Body of pancreas (tissue), 4 donors: ENCODE data around the gene LRRK1. TPM values are rescaled to one million over a fixed set of nuclear protein-coding genes. Genes with fewer than 3 reads are reported as not detected.

Source experiments
- ATAC-seq: fragments of 150-250 bp; one replicate; pipeline ENCODE4 v1.9.1; 2016
- DNase-seq, 4 donors: peaks; one replicate each; pipeline ENCODE4 v3.0.0-alpha.2; 2019
- H3K27ac ChIP-seq, 4 donors: fragments of 200-600 bp; sonication (generic); 1 replicate in 3 of 4; 2 replicates in 1 of 4; pipeline versions ENCODE4 v1.5.1 to v1.6.1; 2016 to 2019; ENCODE audit warnings: mild to moderate bottlenecking in 1 of 4, mixed read lengths in 1 of 4, moderate library complexity in 1 of 4
- H3K27me3 ChIP-seq, 2 donors: fragments of 200-600 bp; sonication (generic); one replicate each; pipeline ENCODE4 v1.6.0; 2016; ENCODE audit warnings: mild to moderate bottlenecking in 1 of 2
- H3K36me3 ChIP-seq, 2 donors: fragments of 200-600 bp; sonication (generic); replicated peaks in 1 of 2; 2 replicates each; pipeline ENCODE4 v1.5.1; 2016; ENCODE audit warnings: low read depth in 2 of 2; ENCODE audit not compliant: insufficient read depth in 1 of 2
- H3K4me1 ChIP-seq: fragments of 200-600 bp; sonication (generic); one replicate; pipeline ENCODE4 v1.6.0; 2016
- H3K4me3 ChIP-seq, 2 donors: fragments of 200-600 bp; sonication (generic); 1 replicate in 1 of 2; 2 replicates in 1 of 2; pipeline ENCODE4 v1.5.1; 2016 to 2019
- H3K9me3 ChIP-seq, 3 donors: fragments of 200-600 bp; sonication (generic); 1 replicate in 2 of 3; 2 replicates in 1 of 3; pipeline ENCODE4 v1.5.1; 2016
- POLR2A ChIP-seq, 3 donors: fragments of 450-650 bp; IDR thresholded peaks; one replicate each; pipeline ENCODE4 v1.6.1; 2016; ENCODE audit warnings: antibody characterized with exemption in 3 of 3, mild to moderate bottlenecking in 2 of 3
- WGBS, 2 donors: methylation state at CpG; one replicate each; pipeline ENCODE4 v1.1.5; 2017; 5-methylcytosine and 5-hydroxymethylcytosine counted together
- intact Hi-C: fragments of 100-400 bp; cut with DNase I; formaldehyde crosslinking; loops from one replicate; pipeline ENCODE4 v1.15.1; 2023
- total RNA-seq, 2 donors: library from RNA; depleted of rRNA; stranded (reverse); fragments of >200 nt; gene quantifications; one replicate each; pipeline ENCODE4 v1.1.0, GENCODE V29; 2016
- TF ChIP-seq, protein P1 (sequence below), 7 experiments: fragments of 450-650 bp in 4 of 7; fragments of 200-600 bp in 3 of 7; sonication (generic) in 3 of 7; IDR thresholded peaks; one replicate each; pipeline ENCODE4 v1.5.1; 2016 to 2019; ENCODE audit warnings: antibody characterized with exemption in 7 of 7

LRRK1 gene
- total RNA-seq, 2 donors from 2014 or later = 12.2 to 14.0 TPM

DNA sequence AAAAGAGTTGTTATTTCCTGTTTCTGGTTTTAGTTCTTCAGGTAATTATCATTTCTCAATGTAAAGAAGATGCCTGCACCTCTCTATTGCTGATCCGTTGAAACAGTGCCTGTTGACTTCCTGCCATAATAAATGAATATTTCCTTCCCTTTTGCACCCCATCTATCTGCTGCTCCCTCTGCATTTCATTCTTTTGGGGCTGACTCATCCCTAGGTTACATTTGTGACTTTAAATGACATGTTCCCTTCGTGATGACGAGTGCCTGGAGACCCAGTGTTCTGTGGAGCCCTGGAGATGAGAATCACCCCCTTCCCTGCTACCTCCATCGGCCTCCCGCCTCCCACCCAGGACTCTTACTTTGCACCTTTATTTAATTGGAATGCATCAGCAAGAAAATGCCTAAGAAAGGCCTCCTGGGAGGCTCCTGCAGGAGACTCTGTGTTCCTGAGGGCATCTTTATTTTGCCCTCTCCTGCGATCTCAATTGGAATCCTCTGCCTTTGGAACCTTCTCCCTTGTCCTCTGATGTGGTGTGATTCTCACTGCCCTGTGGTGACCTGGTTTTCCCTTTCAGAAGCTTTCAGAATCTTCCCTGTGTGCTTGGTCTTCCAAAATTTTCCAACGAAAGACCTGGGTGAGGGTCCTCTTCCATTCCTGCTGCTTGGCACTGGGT lies 13.7 kb downstream of the LRRK1 start:
- TF ChIP-seq, protein P1, sequence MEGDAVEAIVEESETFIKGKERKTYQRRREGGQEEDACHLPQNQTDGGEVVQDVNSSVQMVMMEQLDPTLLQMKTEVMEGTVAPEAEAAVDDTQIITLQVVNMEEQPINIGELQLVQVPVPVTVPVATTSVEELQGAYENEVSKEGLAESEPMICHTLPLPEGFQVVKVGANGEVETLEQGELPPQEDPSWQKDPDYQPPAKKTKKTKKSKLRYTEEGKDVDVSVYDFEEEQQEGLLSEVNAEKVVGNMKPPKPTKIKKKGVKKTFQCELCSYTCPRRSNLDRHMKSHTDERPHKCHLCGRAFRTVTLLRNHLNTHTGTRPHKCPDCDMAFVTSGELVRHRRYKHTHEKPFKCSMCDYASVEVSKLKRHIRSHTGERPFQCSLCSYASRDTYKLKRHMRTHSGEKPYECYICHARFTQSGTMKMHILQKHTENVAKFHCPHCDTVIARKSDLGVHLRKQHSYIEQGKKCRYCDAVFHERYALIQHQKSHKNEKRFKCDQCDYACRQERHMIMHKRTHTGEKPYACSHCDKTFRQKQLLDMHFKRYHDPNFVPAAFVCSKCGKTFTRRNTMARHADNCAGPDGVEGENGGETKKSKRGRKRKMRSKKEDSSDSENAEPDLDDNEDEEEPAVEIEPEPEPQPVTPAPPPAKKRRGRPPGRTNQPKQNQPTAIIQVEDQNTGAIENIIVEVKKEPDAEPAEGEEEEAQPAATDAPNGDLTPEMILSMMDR (IDR thresholded peaks at IDR 0.05) = no peak
- no peak for TF ChIP-seq POLR2A (IDR thresholded peaks at IDR 0.05)
- intact Hi-C loops = no loop called here
- Histone ChIP-seq H3K9me3 (no peaks in the 10 kb centered on the region), H3K4me3 (no peak overlapping the region), H3K4me1 (no peaks in the 10 kb centered on the region), H3K27me3 (no peaks in the 10 kb centered on the region), H3K27ac (no peak overlapping the region), H3K36me3 (no peaks in the 10 kb centered on the region)
- ATAC-seq (no peak), DNase-seq (no peak)
- WGBS, 2 donors = 75 to 85% methylated on average over 7 of the region's 7 CpGs

DNA sequence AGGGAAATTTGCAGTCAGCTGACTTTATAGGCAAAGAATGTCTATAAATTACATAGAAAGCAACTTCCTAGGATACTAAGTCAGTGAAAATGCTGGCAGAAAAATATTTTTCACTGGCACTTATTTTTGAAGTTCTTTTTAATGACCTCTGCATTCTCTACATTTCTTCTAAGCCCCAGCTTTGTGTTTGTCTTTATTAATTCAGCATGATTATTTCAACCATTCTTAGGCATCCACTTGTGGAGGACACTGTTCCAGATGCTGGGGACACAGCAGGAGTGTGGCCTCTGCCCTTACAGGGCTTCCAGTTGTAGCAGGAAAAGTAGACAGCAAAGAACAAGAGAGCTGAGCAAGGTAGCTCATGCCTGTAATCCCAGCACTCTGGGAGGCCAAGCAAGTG lies 15.0 kb downstream of the LRRK1 start:
- Histone ChIP-seq H3K9me3 (no peaks in the 10 kb centered on the region), H3K4me1 (no peaks in the 10 kb centered on the region), H3K36me3 (no peaks in the 10 kb centered on the region), H3K4me3 (no peak overlapping the region), H3K27ac (no peak overlapping the region), H3K27me3 (no peaks in the 10 kb centered on the region)
- TF ChIP-seq, protein P1 (IDR thresholded peaks at IDR 0.05) = no peak
- no peak for TF ChIP-seq POLR2A (IDR thresholded peaks at IDR 0.05)
- no peak for DNase-seq
- intact Hi-C loops = no loop called here
- ATAC-seq = no peak

GRCh38 chr15:100934726-100935125 lies 15.6 kb downstream of the LRRK1 start:
- no peaks in the 10 kb centered on the region for H3K27me3 ChIP-seq
- DNase-seq = no peak
- H3K27ac ChIP-seq = no peak overlapping the region
- no peak for TF ChIP-seq POLR2A (IDR thresholded peaks at IDR 0.05)
- TF ChIP-seq, protein P1 (IDR thresholded peaks at IDR 0.05) = no peak
- no peaks in the 10 kb centered on the region for H3K4me1 ChIP-seq
- no peak overlapping the region for H3K4me3 ChIP-seq
- intact Hi-C loops = no loop called here
- no peak for ATAC-seq
- no peaks in the 10 kb centered on the region for H3K9me3 ChIP-seq
- no peaks in the 10 kb centered on the region for H3K36me3 ChIP-seq

DNA sequence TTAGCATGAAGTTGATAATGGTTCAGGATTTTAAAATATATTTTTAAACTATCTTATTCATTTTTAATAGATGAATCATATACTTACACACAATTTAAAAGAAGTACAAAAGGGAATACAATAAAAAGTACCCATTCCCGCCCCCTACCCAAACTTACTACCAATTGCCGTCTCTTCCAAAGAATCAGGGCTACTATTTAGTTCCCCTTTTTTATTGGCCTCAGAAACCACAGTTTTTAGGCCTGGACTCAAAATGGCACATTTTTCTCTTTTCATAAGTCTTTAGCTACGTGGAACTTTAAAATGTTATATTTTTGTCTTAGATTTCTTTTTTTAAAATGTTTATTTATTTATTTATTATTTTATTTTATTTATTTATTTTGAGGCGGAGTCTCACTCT lies 18.0 kb downstream of the LRRK1 start:
- no peak for ATAC-seq
- Histone ChIP-seq H3K27me3 (no peaks in the 10 kb centered on the region), H3K9me3 (no peaks in the 10 kb centered on the region), H3K27ac (no peak overlapping the region), H3K4me1 (no peaks in the 10 kb centered on the region), H3K4me3 (no peak overlapping the region), H3K36me3 (no peaks in the 10 kb centered on the region)
- 81 to 91% methylated on average over 4 of the region's 4 CpGs for WGBS, 2 donors
- TF ChIP-seq, protein P1 (IDR thresholded peaks at IDR 0.05) = no peak
- TF ChIP-seq POLR2A (IDR thresholded peaks at IDR 0.05) = no peak
- no peak for DNase-seq
- intact Hi-C loops = no loop called here

- no peaks in the 10 kb centered on the region for H3K9me3 ChIP-seq
- no peaks in the 10 kb centered on the region for H3K27me3 ChIP-seq
- DNase-seq (no peak), ATAC-seq (no peak)
- WGBS, 2 donors = 74 to 87% methylated on average over 4 of the region's 4 CpGs
- no peak overlapping the region for H3K4me3 ChIP-seq
- intact Hi-C loops = no loop called here
- no peak for TF ChIP-seq POLR2A (IDR thresholded peaks at IDR 0.05)
- TF ChIP-seq, protein P1 (IDR thresholded peaks at IDR 0.05) = no peak
- H3K36me3 ChIP-seq = no peaks in the 10 kb centered on the region
- no peaks in the 10 kb centered on the region for H3K4me1 ChIP-seq
- H3K27ac ChIP-seq = no peak overlapping the region
Measured at GRCh38 chr15:100939791-100940190, 20.6 kb downstream of the LRRK1 start.
